22Rv1 (cell line): ENCODE data around the gene SYNJ2.

Experiments used
- CTCF ChIP-seq: fragments of 450-650 bp; IDR thresholded peaks from 2 replicates; pipeline ENCODE4 v1.5.1; 2017; ENCODE audit warnings: mild to moderate bottlenecking
- ZFX ChIP-seq: fragments of 450-650 bp; IDR thresholded peaks from 2 replicates; pipeline ENCODE4 v1.6.1; 2017; ENCODE audit warnings: antibody characterized with exemption, borderline replicate concordance

GRCh38 chr6:158043586-158044524 lies 62.2 kb downstream of the SYNJ2 start:
- TF ChIP-seq CTCF (no peak), ZFX (no peak)
